ENCODE results near the gene RFX4. TPM values are rescaled to one million over a fixed set of nuclear protein-coding genes. Genes with fewer than 3 reads are reported as not detected.

The RFX4 gene
- total RNA-seq, 1 experiment from 2014 or later = not detected

DNA sequence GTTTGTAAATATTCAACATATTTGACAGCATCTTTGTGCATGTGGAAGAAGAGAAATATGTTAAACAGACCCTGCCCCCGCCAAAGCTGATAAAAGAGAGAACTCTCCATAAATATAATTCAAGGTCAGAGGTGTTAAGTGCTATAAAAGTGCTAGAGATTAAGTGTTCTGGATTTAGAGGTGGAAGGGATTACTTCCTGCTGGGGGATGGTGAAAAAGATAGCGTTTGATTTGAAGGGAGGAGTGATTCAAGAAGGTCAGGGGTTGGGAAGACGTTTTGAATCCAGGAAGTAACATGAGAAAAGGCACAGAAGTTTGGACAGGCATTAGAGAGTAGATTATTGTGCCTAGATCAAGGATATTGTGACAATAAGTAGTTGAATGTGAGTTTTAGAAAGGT, 221.9 kb downstream of the RFX4 start:
- no peak for DNase-seq (ENCODE audit: low read depth)

Other genes starting within 250 kb of the RFX4 start
- gene POLR3B, start 225.3 kb upstream of the RFX4 start, total RNA-seq (2014; rRNA removed; shearing (Covaris generic)) = 17.5 and 18.4 TPM in 2 replicates
- 15.5 and 21.9 TPM in 2 replicates for gene RIC8B, start 191.7 kb downstream of the RFX4 start, total RNA-seq (2014; rRNA removed; shearing (Covaris generic))